HepG2 (cell line): ENCODE results near the gene CS. TPM values are rescaled to one million over a fixed set of nuclear protein-coding genes. Genes with fewer than 3 reads are reported as not detected.

Experiments
- FOXA3 ChIP-seq: IDR thresholded peaks from 2 replicates; pipeline ENCODE4 v1.6.1; 2016; ENCODE audit warnings: missing genetic modification reagents, missing compliant biosample characterization
- KLF9 ChIP-seq: IDR thresholded peaks from 2 replicates; pipeline ENCODE4 v1.6.1; 2016; ENCODE audit warnings: low read depth
- PAXIP1 ChIP-seq: sonication (generic); formaldehyde crosslinking; conservative IDR thresholded peaks from 2 replicates; pipeline ENCODE4 v1.4.0; 2020; ENCODE audit warnings: mild to moderate bottlenecking, missing genetic modification reagents, moderate library complexity
- PHF20 ChIP-seq: sonication (generic); formaldehyde crosslinking; IDR thresholded peaks from 2 replicates; pipeline ENCODE4 v1.5.0; 2020; ENCODE audit warnings: mild to moderate bottlenecking, missing genetic modification reagents
- SMAD1 ChIP-seq: sonication (generic); formaldehyde crosslinking; IDR thresholded peaks from 2 replicates; pipeline ENCODE4 v1.4.0; 2020; ENCODE audit warnings: missing genetic modification reagents, low read depth, mild to moderate bottlenecking, borderline replicate concordance
- SOX6 ChIP-seq, 2 experiments: fragments of 450-650 bp in 1 of 2; sonication (generic) in 1 of 2; formaldehyde crosslinking in 1 of 2; IDR thresholded peaks; 2 replicates each; pipeline versions ENCODE4 v1.4.0 to v1.6.1; 2017 to 2020; ENCODE audit warnings: antibody characterized with exemption in 1 of 2, mild to moderate bottlenecking in 1 of 2, missing genetic modification reagents in 1 of 2
- STAG1 ChIP-seq: sonication (generic); formaldehyde crosslinking; IDR thresholded peaks from 2 replicates; pipeline ENCODE4 v1.4.0; 2020; ENCODE audit warnings: missing genetic modification reagents
- THRA ChIP-seq: sonication (generic); formaldehyde crosslinking; IDR thresholded peaks from 2 replicates; pipeline ENCODE4 v1.4.0; 2020; ENCODE audit warnings: missing genetic modification reagents, borderline replicate concordance
- TOPORS ChIP-seq: sonication (generic); formaldehyde crosslinking; IDR thresholded peaks from 2 replicates; pipeline ENCODE4 v1.8.0; 2023; ENCODE audit warnings: mild to moderate bottlenecking, missing genetic modification reagents
- ZNF10 ChIP-seq: sonication (generic); formaldehyde crosslinking; IDR thresholded peaks from 2 replicates; pipeline ENCODE4 v1.4.0; 2020; ENCODE audit warnings: mild to moderate bottlenecking, low read depth, missing genetic modification reagents, borderline replicate concordance
- polyA plus RNA-seq, 8 experiments: library from polyadenylated mRNA; depleted of rRNA in 3 of 8; stranded (reverse) in 7 of 8; unstranded in 1 of 8; fragments of >200 nt; fragmentation: Illumina TruSeq in 4 of 8; extraction: Trizol in 4 of 8; gene quantifications; 2 replicates each; pipeline versions ENCODE4 v1.2.1 to v1.2.3, GENCODE V29; 2011 to 2016; ENCODE audit warnings: low read depth in 4 of 8, missing spikeins in 1 of 8, mixed read lengths in 1 of 8; ENCODE audit not compliant: insufficient read depth in 1 of 8
- total RNA-seq, 5 experiments: library from RNA; depleted of rRNA; stranded (reverse); fragments of >200 nt; fragmentation: Illumina TruSeq; extraction: Trizol; gene quantifications; 2 replicates each; pipeline ENCODE4 v1.2.3, GENCODE V29; 2016; ENCODE audit warnings: low read depth in 1 of 5
- TF ChIP-seq, protein P1 (sequence below): sonication (generic); formaldehyde crosslinking; IDR thresholded peaks from 2 replicates; pipeline ENCODE4 v1.5.1; 2020; ENCODE audit warnings: mild to moderate bottlenecking, missing genetic modification reagents, moderate library complexity
- TF ChIP-seq, protein P2 (sequence below): IDR thresholded peaks from 2 replicates; pipeline ENCODE4 v1.6.1; 2016
- TF ChIP-seq, protein P3 (sequence below): sonication (generic); formaldehyde crosslinking; IDR thresholded peaks from 2 replicates; pipeline ENCODE4 v1.4.0; 2020; ENCODE audit warnings: missing genetic modification reagents, borderline replicate concordance
- TF ChIP-seq, protein P4 (sequence below): sonication (generic); formaldehyde crosslinking; conservative IDR thresholded peaks from 2 replicates; pipeline ENCODE4 v1.8.0; 2022; ENCODE audit warnings: mild to moderate bottlenecking, moderate library complexity, missing genetic modification reagents

Gene CS
- total and polyA plus RNA-seq, 2 of the 13 experiments (the other 11 are each of a cell fraction or from before 2014, with no cell fraction given): 173 to 175 TPM

- TF ChIP-seq, protein P1, sequence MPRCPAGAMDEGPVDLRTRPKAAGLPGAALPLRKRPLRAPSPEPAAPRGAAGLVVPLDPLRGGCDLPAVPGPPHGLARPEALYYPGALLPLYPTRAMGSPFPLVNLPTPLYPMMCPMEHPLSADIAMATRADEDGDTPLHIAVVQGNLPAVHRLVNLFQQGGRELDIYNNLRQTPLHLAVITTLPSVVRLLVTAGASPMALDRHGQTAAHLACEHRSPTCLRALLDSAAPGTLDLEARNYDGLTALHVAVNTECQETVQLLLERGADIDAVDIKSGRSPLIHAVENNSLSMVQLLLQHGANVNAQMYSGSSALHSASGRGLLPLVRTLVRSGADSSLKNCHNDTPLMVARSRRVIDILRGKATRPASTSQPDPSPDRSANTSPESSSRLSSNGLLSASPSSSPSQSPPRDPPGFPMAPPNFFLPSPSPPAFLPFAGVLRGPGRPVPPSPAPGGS: peak; percentile 85
- no peak for TF ChIP-seq SOX6 (IDR thresholded peaks at IDR 0.05)
- peak; percentile 60 for TF ChIP-seq SOX6 (CRISPR knock-in tag; IDR thresholded peaks at IDR 0.05)
- no peak for TF ChIP-seq ZNF10 (CRISPR knock-in tag)
- peak; percentile 52; the same call in 1 of the 2 replicates for TF ChIP-seq FOXA3 (CRISPR knock-in tag)
- TF ChIP-seq, protein P2, sequence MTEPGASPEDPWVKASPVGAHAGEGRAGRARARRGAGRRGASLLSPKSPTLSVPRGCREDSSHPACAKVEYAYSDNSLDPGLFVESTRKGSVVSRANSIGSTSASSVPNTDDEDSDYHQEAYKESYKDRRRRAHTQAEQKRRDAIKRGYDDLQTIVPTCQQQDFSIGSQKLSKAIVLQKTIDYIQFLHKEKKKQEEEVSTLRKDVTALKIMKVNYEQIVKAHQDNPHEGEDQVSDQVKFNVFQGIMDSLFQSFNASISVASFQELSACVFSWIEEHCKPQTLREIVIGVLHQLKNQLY (CRISPR knock-in tag): 0 out of 2 replicates have a peak, but pooled peaks have one; percentile 39
- TF ChIP-seq, protein P3, sequence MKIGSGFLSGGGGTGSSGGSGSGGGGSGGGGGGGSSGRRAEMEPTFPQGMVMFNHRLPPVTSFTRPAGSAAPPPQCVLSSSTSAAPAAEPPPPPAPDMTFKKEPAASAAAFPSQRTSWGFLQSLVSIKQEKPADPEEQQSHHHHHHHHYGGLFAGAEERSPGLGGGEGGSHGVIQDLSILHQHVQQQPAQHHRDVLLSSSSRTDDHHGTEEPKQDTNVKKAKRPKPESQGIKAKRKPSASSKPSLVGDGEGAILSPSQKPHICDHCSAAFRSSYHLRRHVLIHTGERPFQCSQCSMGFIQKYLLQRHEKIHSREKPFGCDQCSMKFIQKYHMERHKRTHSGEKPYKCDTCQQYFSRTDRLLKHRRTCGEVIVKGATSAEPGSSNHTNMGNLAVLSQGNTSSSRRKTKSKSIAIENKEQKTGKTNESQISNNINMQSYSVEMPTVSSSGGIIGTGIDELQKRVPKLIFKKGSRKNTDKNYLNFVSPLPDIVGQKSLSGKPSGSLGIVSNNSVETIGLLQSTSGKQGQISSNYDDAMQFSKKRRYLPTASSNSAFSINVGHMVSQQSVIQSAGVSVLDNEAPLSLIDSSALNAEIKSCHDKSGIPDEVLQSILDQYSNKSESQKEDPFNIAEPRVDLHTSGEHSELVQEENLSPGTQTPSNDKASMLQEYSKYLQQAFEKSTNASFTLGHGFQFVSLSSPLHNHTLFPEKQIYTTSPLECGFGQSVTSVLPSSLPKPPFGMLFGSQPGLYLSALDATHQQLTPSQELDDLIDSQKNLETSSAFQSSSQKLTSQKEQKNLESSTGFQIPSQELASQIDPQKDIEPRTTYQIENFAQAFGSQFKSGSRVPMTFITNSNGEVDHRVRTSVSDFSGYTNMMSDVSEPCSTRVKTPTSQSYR: no peak
- peak; percentile 90 for TF ChIP-seq TOPORS
- TF ChIP-seq KLF9 (CRISPR knock-in tag): no peak
- TF ChIP-seq STAG1 (CRISPR knock-in tag): peak; percentile 47
- peak; percentile 87 for TF ChIP-seq THRA (CRISPR knock-in tag)
- TF ChIP-seq PHF20 (CRISPR knock-in tag): peak; percentile 56; the same call in 1 of the 2 replicates
- TF ChIP-seq SMAD1 (CRISPR knock-in tag): peak; percentile 30; the same call in 1 of the 2 replicates
- TF ChIP-seq, protein P4, sequence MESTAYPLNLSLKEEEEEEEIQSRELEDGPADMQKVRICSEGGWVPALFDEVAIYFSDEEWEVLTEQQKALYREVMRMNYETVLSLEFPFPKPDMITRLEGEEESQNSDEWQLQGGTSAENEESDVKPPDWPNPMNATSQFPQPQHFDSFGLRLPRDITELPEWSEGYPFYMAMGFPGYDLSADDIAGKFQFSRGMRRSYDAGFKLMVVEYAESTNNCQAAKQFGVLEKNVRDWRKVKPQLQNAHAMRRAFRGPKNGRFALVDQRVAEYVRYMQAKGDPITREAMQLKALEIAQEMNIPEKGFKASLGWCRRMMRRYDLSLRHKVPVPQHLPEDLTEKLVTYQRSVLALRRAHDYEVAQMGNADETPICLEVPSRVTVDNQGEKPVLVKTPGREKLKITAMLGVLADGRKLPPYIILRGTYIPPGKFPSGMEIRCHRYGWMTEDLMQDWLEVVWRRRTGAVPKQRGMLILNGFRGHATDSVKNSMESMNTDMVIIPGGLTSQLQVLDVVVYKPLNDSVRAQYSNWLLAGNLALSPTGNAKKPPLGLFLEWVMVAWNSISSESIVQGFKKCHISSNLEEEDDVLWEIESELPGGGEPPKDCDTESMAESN (CRISPR knock-in tag): peak; percentile 88
- peak; percentile 15; the same call in 1 of the 2 replicates for TF ChIP-seq PAXIP1 (CRISPR knock-in tag)
Observed at GRCh38 chr12:56266693-56267442, 33.3 kb downstream of the CS start, which contains the start of gene COQ10A (continued).
